Left lobe of liver (tissue), 2 donors: ENCODE data around the gene SOX21. TPM values are rescaled to one million over a fixed set of nuclear protein-coding genes. Genes with fewer than 3 reads are reported as not detected.

Experiments used
- ATAC-seq: fragments of 200-7000 bp; cut with Tn5 transposase; one replicate; pipeline ENCODE4 v1.9.1; 2020; ENCODE audit warnings: mild to moderate bottlenecking, moderate library complexity
- DNase-seq: peaks from one replicate; pipeline ENCODE4 v3.0.0-alpha.2; 2020; ENCODE audit warnings: low spot score
- total RNA-seq: library from RNA; stranded (reverse); gene quantifications from one replicate; pipeline ENCODE4 v1.2.1, GENCODE V29; 2021
- donor health status: DM: no; HTN: no; CAD: no; lungs with moderate emphysema.
- donor health status: DM: no; HTN: yes; CAD: no.

Gene SOX21
- total RNA-seq, 1 donor from 2014 or later: not detected

- DNase-seq (no peak), ATAC-seq (no peak)
Observed at GRCh38 chr13:94682229-94682628, 30.1 kb downstream of the SOX21 start.

GRCh38 chr13:94679614-94680013 lies 32.7 kb downstream of the SOX21 start:
- ATAC-seq: no peak
- DNase-seq: no peak

GRCh38 chr13:94678845-94679244 lies 33.5 kb downstream of the SOX21 start:
- DNase-seq (no peak), ATAC-seq (no peak)

- no peak for DNase-seq
- ATAC-seq: no peak
Observed at GRCh38 chr13:94677799-94678198, 34.5 kb downstream of the SOX21 start.

GRCh38 chr13:94674609-94675348 lies 37.6 kb downstream of the SOX21 start:
- ATAC-seq (peak; percentile 85), DNase-seq (peak; percentile 53)

- no peak for ATAC-seq
- no peak for DNase-seq
Observed at GRCh38 chr13:94673851-94674250, 38.5 kb downstream of the SOX21 start.

GRCh38 chr13:94672400-94672799 lies 39.9 kb downstream of the SOX21 start:
- no peak for ATAC-seq
- DNase-seq: no peak

- DNase-seq (no peak), ATAC-seq (no peak)
Observed at GRCh38 chr13:94667190-94667589, 45.2 kb downstream of the SOX21 start.

- ATAC-seq: no peak
- no peak for DNase-seq
Observed at GRCh38 chr13:94666065-94666464, 46.3 kb downstream of the SOX21 start.

GRCh38 chr13:94664889-94665288 lies 47.5 kb downstream of the SOX21 start:
- ATAC-seq (no peak), DNase-seq (no peak)

GRCh38 chr13:94662274-94662945 lies 49.9 kb downstream of the SOX21 start:
- ATAC-seq: no peak
- DNase-seq: no peak

- no peak for ATAC-seq
- no peak for DNase-seq
Observed at GRCh38 chr13:94661406-94661805, 50.9 kb downstream of the SOX21 start.

- no peak for DNase-seq
- ATAC-seq: no peak
Observed at GRCh38 chr13:94660695-94661326, 51.5 kb downstream of the SOX21 start.

Other genes with a start within 250 kb of the SOX21 start
- 0.30 TPM for gene DCT, start 232.9 kb downstream of the SOX21 start, total RNA-seq
- gene TGDS, start 116.4 kb downstream of the SOX21 start, total RNA-seq: 8.4 TPM
- 4.7 TPM for gene GPR180, start 110.7 kb downstream of the SOX21 start, total RNA-seq